NCI-H146 (cell line): Measurements from ENCODE around the gene CNTNAP3.
"Not testable (repeated sequence)": the region's sequence is repeated elsewhere in the genome, so short reads cannot be mapped to it uniquely, and the experiment has no call there.

Experiments used
- DNase-seq: peaks from one replicate; lab custom pipeline; 2025; lab: John Stamatoyannopoulos, UW

Gene CNTNAP3

DNA sequence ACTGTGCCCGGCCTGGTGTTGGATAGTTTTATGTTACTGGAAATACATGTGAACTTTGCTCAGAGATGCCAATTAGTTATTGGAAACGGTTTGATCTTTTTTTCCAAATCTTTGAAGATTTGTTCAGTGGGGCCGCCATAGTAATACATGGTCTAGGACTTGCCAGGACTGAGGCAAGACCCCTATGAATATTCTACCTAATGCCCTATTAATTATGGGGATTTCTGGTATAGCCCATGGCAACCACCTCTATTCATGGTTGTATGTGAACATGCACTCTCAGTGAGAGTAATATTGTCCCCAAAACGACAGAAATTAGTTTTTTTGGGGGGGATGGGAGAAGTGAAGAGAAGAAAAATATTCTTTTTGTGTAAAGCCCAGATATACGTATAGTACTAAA, 220.3 kb downstream of the CNTNAP3 start:
- not testable (repeated sequence) for DNase-seq

DNA sequence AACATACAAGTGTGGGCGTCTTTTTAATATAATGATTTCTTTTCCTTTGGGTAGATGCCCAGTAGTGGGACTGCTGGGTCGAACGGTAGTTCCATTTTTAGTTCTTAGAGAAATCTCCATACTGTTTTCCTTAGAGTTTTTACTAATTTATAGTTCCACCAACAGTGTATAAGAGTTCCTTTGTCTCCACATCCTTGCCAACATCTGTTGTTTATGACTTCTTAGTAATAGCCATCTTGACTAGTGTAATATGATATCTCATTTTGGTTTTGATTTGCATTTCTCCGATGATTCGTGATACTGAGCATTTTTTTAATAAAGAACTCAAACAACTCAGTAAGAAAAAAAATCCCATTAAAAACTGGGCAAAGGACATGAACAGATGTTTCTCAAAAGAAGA, 225.0 kb downstream of the CNTNAP3 start:
- DNase-seq = not testable (repeated sequence)

DNA sequence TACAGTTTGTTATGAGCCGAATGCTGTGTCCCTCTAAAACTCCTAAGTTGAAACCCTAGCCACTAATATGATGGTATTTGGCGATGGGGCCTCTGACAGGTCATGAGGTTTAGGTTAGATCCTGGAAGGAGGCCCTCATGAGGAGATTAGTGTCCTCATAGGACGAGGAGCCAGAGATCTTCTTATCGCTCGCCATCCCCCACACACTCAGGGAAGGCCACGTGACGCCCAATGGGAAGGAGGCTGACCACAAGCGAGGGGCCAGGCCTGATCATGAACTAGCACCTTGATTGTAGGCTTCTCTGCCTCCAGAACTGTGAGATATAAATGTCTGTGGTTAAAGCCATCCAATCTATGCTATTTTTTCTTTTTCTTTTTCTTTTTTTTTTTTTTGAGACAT, 233.5 kb downstream of the CNTNAP3 start:
- not testable (repeated sequence) for DNase-seq

DNA sequence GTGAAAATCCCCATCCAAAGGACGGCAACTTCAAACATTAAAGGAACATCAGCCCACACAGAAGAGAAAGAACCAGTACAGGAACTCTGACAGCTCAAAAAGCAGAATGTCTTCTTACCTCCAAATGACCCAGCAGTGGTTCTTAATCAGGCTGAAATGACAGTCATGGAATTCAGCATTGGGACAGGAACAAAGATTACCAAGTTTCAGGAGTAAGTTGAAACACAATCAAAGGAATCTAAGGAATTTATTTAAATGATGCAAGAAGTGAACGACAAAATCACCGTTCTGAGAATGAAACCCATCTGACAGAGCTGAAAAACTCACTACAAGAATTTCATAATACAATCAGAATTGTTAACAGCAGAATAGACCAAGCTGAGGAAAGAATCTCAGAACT, 241.1 kb downstream of the CNTNAP3 start:
- DNase-seq = not testable (repeated sequence)

DNA sequence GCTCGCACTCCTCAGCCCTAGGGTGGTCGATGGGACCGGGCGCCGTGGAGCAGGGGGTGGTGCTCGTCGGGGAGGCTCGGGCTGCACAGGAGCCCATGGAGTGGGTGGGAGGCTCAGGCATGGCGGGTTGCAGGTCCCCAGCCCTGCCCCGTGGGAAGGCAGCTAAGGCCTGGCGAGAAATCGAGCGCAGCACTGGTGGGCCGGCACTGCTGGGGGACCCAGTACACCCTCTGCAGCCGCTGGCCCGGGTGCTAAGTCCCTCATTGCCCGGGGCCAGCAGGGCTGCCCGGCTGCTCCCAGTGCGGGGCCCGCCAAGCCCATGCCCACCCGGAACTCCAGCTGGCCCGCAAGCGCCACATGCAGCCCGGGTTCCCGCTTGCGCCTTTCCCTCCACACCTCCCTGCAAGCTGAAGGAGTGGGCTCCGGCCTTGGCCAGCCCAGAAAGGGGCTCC, 245.6 kb downstream of the CNTNAP3 start:
- DNase-seq = not testable (repeated sequence)

DNA sequence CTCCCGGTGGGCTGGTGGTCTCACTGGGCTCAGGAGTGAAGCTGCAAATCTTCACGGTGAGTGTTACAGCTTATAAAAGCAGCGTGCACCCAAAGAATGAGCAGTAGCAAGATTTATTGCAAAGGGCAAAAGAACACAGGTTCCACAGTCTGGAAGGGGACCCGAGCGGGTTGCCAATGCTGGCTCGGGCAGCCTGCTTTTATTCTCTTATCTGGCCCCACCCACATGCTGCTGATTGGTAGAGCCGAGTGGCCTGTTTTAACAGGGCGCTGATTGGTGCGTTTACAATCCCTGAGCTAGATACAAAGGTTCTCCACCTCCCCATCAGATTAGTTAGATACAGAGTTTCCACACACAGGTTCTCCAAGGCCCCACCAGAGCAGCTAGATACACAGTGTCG, 246.2 kb downstream of the CNTNAP3 start:
- not testable (repeated sequence) for DNase-seq

DNA sequence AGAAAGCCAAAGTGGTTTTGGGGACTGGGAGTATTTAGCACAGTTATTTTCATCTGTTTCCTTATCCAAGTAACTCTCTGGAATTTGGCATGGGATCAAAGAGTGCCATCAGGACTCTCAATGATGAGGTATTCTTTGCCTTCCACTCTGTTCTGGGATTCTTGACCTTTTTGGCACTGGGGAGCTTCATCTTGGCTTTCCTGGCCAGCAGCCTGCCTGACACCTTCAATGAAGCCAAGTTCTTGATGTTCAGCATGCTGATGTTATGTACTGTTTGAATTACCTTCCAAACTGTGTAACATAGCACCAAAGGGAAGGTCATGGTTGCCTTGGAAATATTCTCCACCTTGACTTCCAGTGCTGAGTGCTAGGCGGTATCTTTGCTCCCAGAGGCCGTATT, 248.8 kb downstream of the CNTNAP3 start:
- DNase-seq = not testable (repeated sequence)

DNA sequence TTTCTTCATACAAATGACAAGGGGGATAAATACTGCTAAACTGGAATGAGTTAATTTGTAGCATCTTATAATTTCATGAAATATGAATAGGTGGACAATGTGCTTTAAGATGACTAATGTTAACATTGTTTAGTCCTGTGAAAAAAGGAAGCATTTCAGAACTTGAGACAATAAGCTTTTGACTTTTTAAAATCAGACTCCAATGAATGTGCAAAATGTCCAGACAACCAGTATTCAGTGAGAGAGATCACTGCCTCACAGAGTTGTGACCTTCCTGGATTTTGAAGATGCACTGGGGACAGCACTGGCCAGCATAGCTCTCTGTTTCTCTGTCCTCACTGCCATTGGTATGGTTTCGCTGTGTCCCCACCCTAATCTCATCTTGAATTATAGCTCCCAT, 249.7 kb downstream of the CNTNAP3 start:
- not testable (repeated sequence) for DNase-seq

DNA sequence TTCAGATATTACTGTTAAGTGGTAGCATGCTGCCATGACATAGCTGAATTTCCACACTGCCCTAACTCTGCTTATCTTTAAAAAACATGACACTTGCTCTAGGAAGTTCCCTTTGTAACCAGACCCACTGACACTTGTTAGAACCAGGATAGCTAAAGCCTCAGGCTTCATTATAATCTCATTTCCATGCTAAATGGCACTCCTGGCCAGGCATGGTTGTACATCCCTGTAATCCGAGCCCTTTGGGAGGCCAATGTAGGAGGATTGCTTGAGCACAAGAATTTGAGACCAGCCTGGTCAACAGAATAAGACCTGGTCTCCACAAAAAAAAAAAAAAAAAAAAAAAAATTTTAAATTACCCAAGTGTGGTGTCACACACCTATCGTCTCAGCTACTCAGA, 254.1 kb downstream of the CNTNAP3 start:
- DNase-seq = not testable (repeated sequence)

DNA sequence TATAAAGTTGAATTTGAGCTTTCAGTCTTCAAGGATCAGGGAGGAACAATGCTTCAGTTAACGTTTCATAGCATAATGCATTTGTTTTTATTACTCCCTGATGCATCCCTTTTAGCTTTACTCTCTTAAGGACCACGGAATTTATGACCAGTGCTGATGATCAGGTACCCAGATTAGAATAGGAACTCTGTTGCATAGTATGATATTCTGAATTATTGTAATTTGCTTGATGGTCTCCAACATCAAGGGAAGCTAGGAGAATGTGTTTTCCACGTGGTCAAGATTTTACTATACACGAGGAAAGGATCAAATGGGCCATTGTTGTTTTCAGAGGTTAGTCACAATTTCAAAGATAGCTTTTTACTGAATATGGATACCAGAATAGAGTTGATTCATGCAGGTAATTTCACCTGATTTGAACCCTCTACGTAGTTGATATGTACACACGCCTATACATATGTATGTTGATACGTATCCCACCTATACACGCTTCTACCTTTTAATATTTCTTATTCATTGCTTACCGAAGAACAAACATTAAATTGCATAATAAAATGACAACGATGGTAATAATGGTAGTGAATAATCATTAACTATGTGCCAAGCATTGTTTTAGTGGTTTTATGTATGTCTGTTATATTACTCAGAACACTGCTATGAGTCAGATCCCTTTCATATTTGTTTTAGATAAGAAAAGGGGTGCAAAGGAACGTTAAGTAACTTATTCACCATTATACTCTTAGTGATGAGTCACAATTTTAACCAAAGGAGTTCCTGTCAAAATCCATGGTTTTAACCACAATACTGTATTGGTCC, 257.6 kb downstream of the CNTNAP3 start:
- not testable (repeated sequence) for DNase-seq

DNA sequence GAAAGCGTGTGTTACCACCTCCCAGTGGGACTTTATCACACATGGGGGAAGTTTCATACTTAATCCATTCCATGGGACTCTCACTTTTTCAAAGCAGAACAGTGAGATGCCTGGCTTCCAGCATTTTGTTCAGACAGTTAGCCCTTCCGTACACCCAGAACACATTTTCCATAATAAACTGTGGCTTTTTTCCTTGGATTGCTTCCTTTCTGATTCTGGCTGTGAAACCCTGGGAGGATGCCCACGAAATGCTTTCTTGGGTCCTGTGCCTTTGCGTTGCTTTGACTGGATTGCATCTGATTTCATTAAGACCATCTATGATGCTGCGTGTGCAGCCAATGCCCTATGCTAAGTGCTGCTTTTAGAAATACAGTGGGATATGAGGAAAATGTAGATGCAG, 259.1 kb downstream of the CNTNAP3 start:
- DNase-seq = not testable (repeated sequence)

DNA sequence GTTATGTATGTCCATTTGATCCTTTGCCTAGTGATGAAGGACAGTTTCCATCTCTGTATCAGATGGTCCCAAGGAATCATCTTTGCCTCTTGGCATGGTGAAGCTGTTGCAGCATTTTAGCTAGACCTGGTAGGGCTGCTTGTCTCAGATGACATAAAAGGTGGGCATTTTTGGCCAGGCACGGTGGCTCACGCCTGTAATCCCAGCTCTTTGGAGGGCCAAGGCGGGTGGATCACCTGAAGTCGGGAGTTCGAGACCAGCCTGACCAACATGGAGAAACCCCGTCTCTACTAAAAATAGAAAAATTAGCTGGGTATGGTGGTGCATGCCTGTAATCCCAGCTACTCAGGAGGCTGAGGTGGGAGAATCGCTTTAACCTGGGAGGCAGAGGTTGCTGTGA, 259.8 kb downstream of the CNTNAP3 start:
- DNase-seq = not testable (repeated sequence)

DNA sequence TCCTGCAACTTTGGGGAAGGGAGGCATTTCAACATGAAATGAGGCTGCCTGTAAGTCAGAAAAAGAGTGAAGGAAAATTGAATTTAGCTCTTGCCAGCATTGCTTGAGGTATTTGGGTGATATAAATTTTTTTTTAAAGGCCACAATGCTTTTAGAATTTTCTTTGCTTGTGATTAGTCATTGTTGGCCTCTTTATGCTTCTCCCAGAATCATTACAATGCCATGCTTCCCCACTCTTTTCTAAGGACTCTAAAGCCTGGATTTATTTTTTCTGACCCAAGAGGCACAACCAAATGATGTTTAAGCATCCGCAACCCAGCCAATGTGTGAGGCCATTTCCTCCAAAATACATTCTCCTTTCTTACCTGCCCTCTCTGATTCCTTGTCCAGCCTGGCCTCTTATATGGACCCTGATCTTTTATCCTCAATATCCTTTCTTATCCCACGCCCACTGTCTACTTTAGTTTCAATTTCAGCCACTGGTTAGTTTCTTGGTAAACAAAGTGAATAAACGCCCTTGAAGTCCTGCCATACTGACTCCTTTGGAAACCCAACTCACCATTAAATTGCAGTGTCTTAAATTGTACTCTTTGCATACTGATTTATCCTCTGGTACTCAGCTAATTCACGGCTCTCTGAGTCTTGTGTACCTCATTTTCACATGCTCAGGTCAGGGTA, 261.9 kb downstream of the CNTNAP3 start:
- not testable (repeated sequence) for DNase-seq
